ENCODE data around the gene FGF21.

DNA sequence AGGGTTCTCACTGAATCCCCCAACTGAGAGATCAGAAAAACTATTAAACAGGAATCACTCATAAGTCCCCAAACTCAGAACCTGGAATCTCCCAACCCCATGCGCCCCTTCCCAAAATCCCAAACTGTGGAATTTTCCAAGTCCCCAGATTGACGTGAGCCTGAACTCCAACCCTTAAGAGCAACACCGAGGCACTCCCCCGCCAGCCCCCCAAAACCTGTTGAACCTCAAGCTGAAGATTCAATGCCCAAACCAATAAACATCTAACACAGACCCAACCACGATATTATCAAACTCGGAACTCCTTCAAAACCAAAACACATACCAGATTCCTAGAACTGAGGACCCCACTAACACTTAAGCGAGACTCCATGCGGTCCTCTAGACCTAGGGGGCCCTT is 9.2 kb upstream of the FGF21 start:
- TF ChIP-seq, protein P1, sequence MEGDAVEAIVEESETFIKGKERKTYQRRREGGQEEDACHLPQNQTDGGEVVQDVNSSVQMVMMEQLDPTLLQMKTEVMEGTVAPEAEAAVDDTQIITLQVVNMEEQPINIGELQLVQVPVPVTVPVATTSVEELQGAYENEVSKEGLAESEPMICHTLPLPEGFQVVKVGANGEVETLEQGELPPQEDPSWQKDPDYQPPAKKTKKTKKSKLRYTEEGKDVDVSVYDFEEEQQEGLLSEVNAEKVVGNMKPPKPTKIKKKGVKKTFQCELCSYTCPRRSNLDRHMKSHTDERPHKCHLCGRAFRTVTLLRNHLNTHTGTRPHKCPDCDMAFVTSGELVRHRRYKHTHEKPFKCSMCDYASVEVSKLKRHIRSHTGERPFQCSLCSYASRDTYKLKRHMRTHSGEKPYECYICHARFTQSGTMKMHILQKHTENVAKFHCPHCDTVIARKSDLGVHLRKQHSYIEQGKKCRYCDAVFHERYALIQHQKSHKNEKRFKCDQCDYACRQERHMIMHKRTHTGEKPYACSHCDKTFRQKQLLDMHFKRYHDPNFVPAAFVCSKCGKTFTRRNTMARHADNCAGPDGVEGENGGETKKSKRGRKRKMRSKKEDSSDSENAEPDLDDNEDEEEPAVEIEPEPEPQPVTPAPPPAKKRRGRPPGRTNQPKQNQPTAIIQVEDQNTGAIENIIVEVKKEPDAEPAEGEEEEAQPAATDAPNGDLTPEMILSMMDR (IDR thresholded peaks at IDR 0.05), result no peak
- TF ChIP-seq POLR2A (IDR thresholded peaks at IDR 0.05) (no peak), EP300 (IDR thresholded peaks at IDR 0.05) (no peak), POLR2AphosphoS5 (IDR thresholded peaks at IDR 0.05) (no peak)

All from gastroesophageal sphincter (tissue), 3 donors.